NCI-H2196 (cell line): Measurements from ENCODE around the gene OTOP3.

ENCODE experiments used
- DNase-seq: peaks from one replicate; lab custom pipeline; 2025; ENCODE audit not compliant: unreplicated experiment; lab: John Stamatoyannopoulos, UW

Gene OTOP3

GRCh38 chr17:74916851-74917199 is 18.9 kb upstream of the OTOP3 start:
- DNase-seq: no peak

GRCh38 chr17:74917430-74917829 is 18.3 kb upstream of the OTOP3 start:
- no peak for DNase-seq

GRCh38 chr17:74918906-74919305 is 16.8 kb upstream of the OTOP3 start:
- DNase-seq: no peak

- DNase-seq: no peak
Observed at GRCh38 chr17:74919440-74920305, 16.0 kb upstream of the OTOP3 start.

- DNase-seq: no peak
Observed at GRCh38 chr17:74920306-74920620, 15.4 kb upstream of the OTOP3 start.

GRCh38 chr17:74920642-74921025 is 15.1 kb upstream of the OTOP3 start:
- DNase-seq: no peak

- DNase-seq: no peak
Observed at GRCh38 chr17:74921026-74921681, 14.5 kb upstream of the OTOP3 start.

GRCh38 chr17:74921769-74922168 is 13.9 kb upstream of the OTOP3 start:
- DNase-seq: no peak

- no peak for DNase-seq
Observed at GRCh38 chr17:74922172-74922571, 13.5 kb upstream of the OTOP3 start.

GRCh38 chr17:74922694-74923537 is 12.8 kb upstream of the OTOP3 start, which contains the start of gene USH1G:
USH1G (minus strand) TSS chr17:74923255; CDS start chr17:74923073, 182 bp downstream.
- peak; percentile 28 for DNase-seq

GRCh38 chr17:74923538-74924249 is 12.0 kb upstream of the OTOP3 start:
- peak; percentile 82 for DNase-seq

GRCh38 chr17:74924250-74924948 is 11.3 kb upstream of the OTOP3 start, which contains the start of gene OTOP2:
OTOP2 (plus strand) TSS chr17:74924273; CDS start chr17:74924633, 360 bp downstream.
- no peak for DNase-seq

- DNase-seq: no peak
Observed at GRCh38 chr17:74925242-74925641, 10.5 kb upstream of the OTOP3 start.

- no peak for DNase-seq
Observed at GRCh38 chr17:74928786-74929185, 6.9 kb upstream of the OTOP3 start.

- no peak for DNase-seq
Observed at GRCh38 chr17:74930535-74931036, 5.1 kb upstream of the OTOP3 start.

GRCh38 chr17:74935048-74935447 is 650 bp upstream of the OTOP3 start:
- DNase-seq: no peak

- no peak for DNase-seq
Observed at GRCh38 chr17:74936470-74936799, 737 bp downstream of the OTOP3 start.

- DNase-seq: no peak
Observed at GRCh38 chr17:74937064-74938051, 1.7 kb downstream of the OTOP3 start.
